Measurements from ENCODE around the gene COL28A1. TPM values are rescaled to one million over a fixed set of nuclear protein-coding genes. Genes with fewer than 3 reads are reported as not detected.

The COL28A1 gene
- total RNA-seq, 4 donors from 2014 or later: 15.1 to 23.7 (median 18.3) TPM

DNA sequence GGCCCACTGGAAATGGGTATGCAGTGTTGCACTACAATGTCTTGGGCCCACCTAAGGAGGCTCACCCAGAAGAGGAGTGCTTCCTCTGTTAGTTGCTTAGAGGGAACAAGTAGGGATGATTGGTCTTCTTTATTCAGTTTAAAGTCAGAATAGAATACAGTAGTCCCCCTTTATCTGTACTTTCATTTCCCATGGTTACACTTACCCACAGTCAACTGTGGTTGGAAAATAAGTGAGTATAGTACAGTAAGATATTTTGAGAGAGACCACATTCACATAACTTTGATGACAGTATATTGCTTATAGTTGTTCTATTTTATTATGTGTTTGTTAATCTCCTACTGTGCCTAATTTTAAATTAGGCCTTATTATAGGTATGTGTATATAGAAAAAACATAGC lies 151.4 kb downstream of the COL28A1 start:
- Histone ChIP-seq H3K9me3 (peaks cover 0 to 4% (median 0%) of the 10 kb centered on the region in 4 donors), H3K27me3 (no peaks in the 10 kb centered on the region), H3K4me1 (no peaks in the 10 kb centered on the region), H3K27ac (replicated peaks in 1 of 4) (no peak overlapping the region), H3K4me3 (no peak overlapping the region), H3K36me3 (no peaks in the 10 kb centered on the region)
- intact Hi-C loops (cut with DNase I): no loop called here
- DNase-seq (ENCODE audit: extremely low spot score): no peak
- TF ChIP-seq EP300 (IDR thresholded peaks at IDR 0.05) (no peak), POLR2AphosphoS5 (IDR thresholded peaks at IDR 0.05) (no peak), POLR2A (IDR thresholded peaks at IDR 0.05; ENCODE audit: low read depth) (no peak)
- TF ChIP-seq, protein P1, sequence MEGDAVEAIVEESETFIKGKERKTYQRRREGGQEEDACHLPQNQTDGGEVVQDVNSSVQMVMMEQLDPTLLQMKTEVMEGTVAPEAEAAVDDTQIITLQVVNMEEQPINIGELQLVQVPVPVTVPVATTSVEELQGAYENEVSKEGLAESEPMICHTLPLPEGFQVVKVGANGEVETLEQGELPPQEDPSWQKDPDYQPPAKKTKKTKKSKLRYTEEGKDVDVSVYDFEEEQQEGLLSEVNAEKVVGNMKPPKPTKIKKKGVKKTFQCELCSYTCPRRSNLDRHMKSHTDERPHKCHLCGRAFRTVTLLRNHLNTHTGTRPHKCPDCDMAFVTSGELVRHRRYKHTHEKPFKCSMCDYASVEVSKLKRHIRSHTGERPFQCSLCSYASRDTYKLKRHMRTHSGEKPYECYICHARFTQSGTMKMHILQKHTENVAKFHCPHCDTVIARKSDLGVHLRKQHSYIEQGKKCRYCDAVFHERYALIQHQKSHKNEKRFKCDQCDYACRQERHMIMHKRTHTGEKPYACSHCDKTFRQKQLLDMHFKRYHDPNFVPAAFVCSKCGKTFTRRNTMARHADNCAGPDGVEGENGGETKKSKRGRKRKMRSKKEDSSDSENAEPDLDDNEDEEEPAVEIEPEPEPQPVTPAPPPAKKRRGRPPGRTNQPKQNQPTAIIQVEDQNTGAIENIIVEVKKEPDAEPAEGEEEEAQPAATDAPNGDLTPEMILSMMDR (IDR thresholded peaks at IDR 0.05): no peak

DNA sequence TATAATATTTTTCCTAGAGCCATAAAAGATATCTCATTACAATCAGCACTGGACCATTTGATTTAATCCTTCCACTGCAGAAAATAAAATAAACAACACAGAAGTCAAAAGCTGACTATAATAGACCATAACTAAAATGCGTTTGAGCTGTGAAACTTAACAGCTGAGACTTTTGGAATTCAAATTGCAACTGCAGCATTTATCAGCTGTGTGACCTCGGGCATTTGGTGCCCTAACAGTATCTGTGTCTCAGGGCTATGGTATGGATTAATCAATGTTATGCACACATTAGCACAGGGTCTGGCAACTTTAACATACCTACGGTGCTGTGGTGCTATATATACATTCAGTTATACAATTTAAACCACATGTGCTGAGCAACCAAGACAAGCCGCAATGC lies 160.1 kb downstream of the COL28A1 start:
- no peaks in the 10 kb centered on the region for H3K36me3 ChIP-seq
- no peaks in the 10 kb centered on the region for H3K27me3 ChIP-seq
- no peak overlapping the region for H3K27ac ChIP-seq (replicated peaks in 1 of 4)
- DNase-seq (ENCODE audit: extremely low spot score): no peak
- no peaks in the 10 kb centered on the region for H3K9me3 ChIP-seq
- H3K4me3 ChIP-seq: no peak overlapping the region
- intact Hi-C loops (cut with DNase I): no loop called here
- H3K4me1 ChIP-seq: no peaks in the 10 kb centered on the region
- TF ChIP-seq POLR2AphosphoS5 (IDR thresholded peaks at IDR 0.05) (no peak), EP300 (IDR thresholded peaks at IDR 0.05) (no peak), POLR2A (IDR thresholded peaks at IDR 0.05; ENCODE audit: low read depth) (no peak)
- TF ChIP-seq, protein P1 (IDR thresholded peaks at IDR 0.05): no peak
- WGBS: 76% methylated on average over 4 of the region's 4 CpGs

DNA sequence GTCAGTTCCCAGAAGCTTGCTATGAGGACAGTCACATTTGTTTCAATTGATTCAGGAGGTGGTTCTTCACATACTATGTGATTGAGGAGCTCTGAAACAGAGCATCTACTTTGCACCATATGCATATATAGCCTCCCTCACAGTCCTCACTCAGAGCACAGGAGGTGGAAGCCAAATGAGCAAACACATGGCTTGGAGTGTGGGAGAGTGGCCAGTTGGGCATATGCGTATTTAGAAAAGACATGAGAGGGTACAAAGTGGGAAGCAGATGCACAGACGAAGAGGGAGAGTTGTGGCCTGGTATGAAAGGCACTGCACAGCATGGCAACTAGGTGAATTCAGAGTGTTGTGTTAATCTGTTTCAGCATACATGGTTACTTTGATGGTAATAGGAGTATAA lies 165.6 kb downstream of the COL28A1 start:
- WGBS: 84% methylated on average over 2 of the region's 2 CpGs
- no peak for DNase-seq (ENCODE audit: extremely low spot score)
- no peak for TF ChIP-seq EP300 (IDR thresholded peaks at IDR 0.05)
- TF ChIP-seq, protein P1 (IDR thresholded peaks at IDR 0.05): no peak
- no peak for TF ChIP-seq POLR2A (IDR thresholded peaks at IDR 0.05; ENCODE audit: low read depth)
- TF ChIP-seq POLR2AphosphoS5 (IDR thresholded peaks at IDR 0.05): no peak
- intact Hi-C loops (cut with DNase I): no loop called here
- H3K27me3 ChIP-seq: no peaks in the 10 kb centered on the region
- H3K9me3 ChIP-seq: no peaks in the 10 kb centered on the region
- H3K4me3 ChIP-seq: no peak overlapping the region
- no peaks in the 10 kb centered on the region for H3K36me3 ChIP-seq
- no peaks in the 10 kb centered on the region for H3K4me1 ChIP-seq
- H3K27ac ChIP-seq (replicated peaks in 1 of 4): no peak overlapping the region

DNA sequence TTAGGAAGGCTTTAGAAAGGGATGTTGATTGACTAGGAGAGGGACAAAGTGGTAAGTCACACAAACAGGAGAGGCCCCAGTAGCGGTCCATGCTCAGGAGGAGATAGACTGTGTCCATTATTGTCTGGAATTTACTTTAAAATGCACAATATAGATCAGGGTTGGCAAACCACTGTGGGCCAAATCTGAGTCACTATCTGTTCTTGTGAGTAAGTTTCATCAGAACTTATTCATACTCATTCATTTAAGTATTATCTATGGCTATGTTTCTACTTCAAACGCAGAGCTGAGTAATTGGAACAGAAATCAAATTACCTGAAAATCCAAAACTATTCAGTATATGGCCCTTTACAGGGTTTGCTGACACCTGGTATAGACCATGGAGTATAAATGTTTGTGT lies 166.5 kb downstream of the COL28A1 start:
- intact Hi-C loops (cut with DNase I): no loop called here
- Histone ChIP-seq H3K36me3 (no peaks in the 10 kb centered on the region), H3K9me3 (no peaks in the 10 kb centered on the region), H3K27ac (replicated peaks in 1 of 4) (no peak overlapping the region), H3K4me1 (no peaks in the 10 kb centered on the region), H3K27me3 (no peaks in the 10 kb centered on the region), H3K4me3 (no peak overlapping the region)
- DNase-seq (ENCODE audit: extremely low spot score): no peak
- no peak for TF ChIP-seq POLR2A (IDR thresholded peaks at IDR 0.05; ENCODE audit: low read depth)
- TF ChIP-seq, protein P1 (IDR thresholded peaks at IDR 0.05): no peak
- no peak for TF ChIP-seq POLR2AphosphoS5 (IDR thresholded peaks at IDR 0.05)
- WGBS: 97% methylated on average over 2 of the region's 2 CpGs

DNA sequence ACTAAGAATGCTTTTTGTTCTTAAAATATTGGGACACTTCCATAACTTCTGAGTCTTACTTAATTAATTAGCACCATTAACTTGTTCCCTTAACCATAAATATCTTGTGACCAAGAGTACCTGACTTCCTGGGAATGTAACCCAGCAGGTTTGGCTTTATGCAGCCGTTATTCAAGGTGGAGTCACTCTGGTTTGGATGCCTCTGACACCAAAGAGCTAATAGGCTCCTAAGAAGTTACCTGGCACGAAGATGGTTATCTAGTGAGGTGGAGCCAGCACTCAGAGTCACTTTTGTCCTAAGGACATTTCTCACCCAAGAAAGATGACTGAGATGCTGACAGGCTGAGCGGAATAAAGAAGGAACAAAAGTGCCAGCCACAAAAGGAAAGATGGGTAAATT lies 181.0 kb downstream of the COL28A1 start:
- intact Hi-C loops (cut with DNase I): no loop called here
- Histone ChIP-seq H3K4me3 (no peak overlapping the region), H3K27me3 (no peaks in the 10 kb centered on the region), H3K27ac (replicated peaks in 1 of 4) (no peak overlapping the region), H3K36me3 (no peaks in the 10 kb centered on the region), H3K9me3 (no peaks in the 10 kb centered on the region), H3K4me1 (no peaks in the 10 kb centered on the region)
- 44% methylated on average over 3 of the region's 3 CpGs for WGBS
- TF ChIP-seq POLR2AphosphoS5 (IDR thresholded peaks at IDR 0.05) (no peak), EP300 (IDR thresholded peaks at IDR 0.05) (no peak), POLR2A (IDR thresholded peaks at IDR 0.05; ENCODE audit: low read depth) (no peak)
- TF ChIP-seq, protein P1 (IDR thresholded peaks at IDR 0.05): no peak
- no peak for DNase-seq (ENCODE audit: extremely low spot score)
